Esophagus muscularis mucosa (tissue), 3 donors: Measurements from ENCODE around the gene LMO2.

Experiments
- CTCF ChIP-seq, 3 experiments: fragments of 200-600 bp in 2 of 3; fragments of 450-650 bp in 1 of 3; sonication (generic) in 2 of 3; IDR thresholded peaks; one replicate each; pipeline ENCODE4 v1.5.1; 2017 to 2019; ENCODE audit warnings: antibody characterized with exemption in 3 of 3, mild to moderate bottlenecking in 2 of 3, moderate library complexity in 1 of 3
- EP300 ChIP-seq: sonication (generic); formaldehyde crosslinking; IDR thresholded peaks from one replicate; pipeline ENCODE4 v1.6.1; 2017; ENCODE audit warnings: antibody characterized with exemption

DNA sequence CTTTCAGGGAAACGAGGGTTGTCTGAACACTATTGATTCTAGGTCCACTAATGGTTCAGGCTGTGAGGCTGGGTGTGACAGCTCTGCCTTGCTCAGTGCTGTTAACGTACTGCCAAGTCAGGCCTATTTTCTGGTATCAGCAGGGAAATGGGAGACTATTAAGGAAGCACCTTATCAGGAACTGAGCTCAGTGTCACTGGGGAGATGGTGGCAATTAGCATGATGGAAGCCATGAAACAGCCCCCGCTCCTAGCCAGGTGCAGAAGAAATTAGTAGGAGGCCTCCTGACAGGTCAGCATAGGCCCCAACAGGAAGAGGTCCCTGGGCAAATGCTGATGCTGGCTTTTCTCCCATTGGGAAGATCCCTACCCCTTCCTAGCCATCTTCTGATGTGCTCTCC, 42.6 kb upstream of the LMO2 start:
- TF ChIP-seq EP300 (no peak), CTCF (IDR thresholded peaks at IDR 0.05) (no peak)
